GM18951 (cell line): ENCODE measurements around the gene VPREB3.
A peak's percentile ranks its signal among the peaks of the same experiment; 100 is the strongest.

Experiments
- POLR2A ChIP-seq: IDR thresholded peaks from 4 replicates; pipeline ENCODE4 v1.6.1; 2011; ENCODE audit warnings: mild to moderate bottlenecking; ENCODE audit not compliant: insufficient read length, insufficient read depth; ENCODE audit errors: extremely low read depth
- in situ Hi-C: fragments of 300-500 bp; cut with MboI; formaldehyde crosslinking; loops from one replicate; pipeline ENCODE4 v1.12.0; 2022; ENCODE audit warnings: low sequenced_read_pairs, mixed read lengths, inconsistent platforms; ENCODE audit not compliant: unreplicated experiment

Gene VPREB3

DNA sequence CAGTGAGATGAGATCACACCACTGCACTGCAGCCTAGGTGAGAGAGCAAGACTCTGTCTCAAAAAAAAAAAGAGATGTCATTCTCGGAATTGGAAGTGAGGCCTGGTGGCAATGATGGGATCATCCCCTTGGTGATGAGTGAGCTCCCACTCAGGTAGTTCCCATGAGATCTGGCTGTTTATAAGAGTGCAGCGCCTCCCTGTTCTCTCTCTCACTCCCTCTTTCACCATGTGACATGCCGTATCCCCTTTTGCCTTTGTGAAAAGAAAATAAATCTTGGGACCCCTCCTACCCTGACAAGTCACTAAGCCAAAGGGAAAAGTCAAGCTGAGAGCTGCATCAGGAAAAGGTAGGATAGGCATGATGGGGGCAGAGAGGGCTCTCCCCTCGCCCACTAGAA lies 32.1 kb downstream of the VPREB3 start:
- TF ChIP-seq POLR2A: no peak
- in situ Hi-C loops: no loop called here

DNA sequence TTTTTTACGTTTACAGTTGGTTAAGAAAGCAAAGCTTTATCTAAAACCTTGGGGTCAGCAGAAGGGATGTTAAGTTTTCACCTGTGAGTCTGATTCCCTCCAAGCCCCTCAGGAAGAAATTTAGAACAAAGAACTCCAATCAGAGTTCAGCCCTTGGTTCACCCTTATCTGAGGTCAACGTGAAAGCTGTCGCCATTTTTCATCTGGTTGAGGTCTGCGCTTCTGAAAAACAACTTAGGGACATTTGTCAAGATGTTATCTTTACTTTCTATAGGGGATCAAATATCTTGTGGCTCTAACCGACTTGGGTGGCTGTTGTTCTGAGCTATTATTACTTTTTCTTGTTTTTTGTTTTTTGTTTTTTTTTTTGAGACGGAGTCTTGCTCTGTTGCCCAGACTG lies 33.4 kb downstream of the VPREB3 start:
- TF ChIP-seq POLR2A: no peak

DNA sequence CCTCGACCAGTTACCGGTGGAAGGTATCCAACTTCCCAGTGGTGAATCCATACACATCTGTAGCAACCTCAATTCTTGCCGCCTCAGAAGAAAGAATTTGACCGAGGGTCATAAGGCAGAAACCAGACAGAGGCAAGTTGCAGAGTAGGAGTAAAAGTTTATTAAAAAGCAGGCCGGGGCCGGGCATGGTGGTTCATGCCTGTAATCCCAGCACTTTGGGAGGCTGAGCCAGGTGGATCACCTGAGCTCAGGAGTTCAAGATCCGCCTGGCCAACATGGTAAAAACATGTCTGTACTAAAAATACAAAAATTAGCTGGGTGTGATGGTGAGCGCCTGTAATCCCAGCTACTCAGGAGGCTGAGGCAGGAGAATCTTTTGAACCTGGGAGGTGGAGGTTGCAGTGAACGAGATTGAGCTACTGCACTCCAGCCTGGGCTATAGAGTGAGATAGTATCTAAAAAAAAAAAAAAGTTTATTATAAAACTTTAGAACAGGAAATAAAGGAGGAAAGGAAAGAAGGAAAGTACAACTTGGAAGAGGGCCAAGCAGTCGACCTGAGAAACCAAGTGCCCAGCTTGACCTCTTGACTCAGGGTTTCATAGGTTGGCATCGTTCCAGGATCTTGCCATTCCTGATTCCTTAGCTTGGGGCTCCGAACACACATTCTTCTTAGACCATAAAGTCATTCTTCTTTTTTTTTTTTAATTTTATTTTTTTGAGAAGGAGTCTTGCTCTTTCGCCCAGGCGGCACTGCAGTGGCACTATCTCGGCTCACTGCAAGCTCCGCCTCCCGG lies 35.7 kb downstream of the VPREB3 start:
- TF ChIP-seq POLR2A: no peak
- in situ Hi-C loops: no loop called here

More for the DNA sequence above, 33.4 kb downstream of the VPREB3 start:
- in situ Hi-C loops: no loop called here

- TF ChIP-seq POLR2A: peak; percentile 88
- in situ Hi-C loops: no loop called here
Observed at GRCh38 chr22:23716811-23717801, 37.1 kb downstream of the VPREB3 start.

DNA sequence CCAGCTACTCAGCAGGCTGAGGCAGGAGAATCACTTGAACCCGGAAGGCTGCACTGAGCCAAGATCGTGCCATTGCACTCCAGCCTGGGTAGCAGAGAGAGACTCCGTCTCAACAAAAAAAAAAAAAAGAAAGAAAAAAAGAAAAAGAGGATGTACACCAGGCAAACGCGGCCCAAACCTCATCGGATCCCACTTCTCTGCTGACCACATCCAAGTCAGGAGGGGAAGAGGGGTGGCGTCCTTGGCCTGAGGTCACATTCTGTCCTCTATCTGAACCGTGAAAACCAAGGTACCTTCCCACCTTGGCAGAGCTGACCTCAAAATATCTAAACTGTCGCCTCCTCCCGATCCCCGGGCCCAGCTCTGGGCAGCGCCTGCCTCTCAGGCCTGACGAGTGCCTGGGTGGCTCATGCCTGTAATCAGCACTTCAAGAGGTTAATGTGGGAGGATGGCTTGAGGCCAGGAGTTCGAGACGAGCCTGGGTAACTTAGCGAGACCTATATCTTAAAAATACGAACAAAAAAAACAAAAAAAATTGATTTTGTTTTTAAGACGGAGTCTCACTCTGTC lies 38.3 kb downstream of the VPREB3 start:
- in situ Hi-C loops: no loop called here
- no peak for TF ChIP-seq POLR2A

- in situ Hi-C loops: no loop called here
- no peak for TF ChIP-seq POLR2A
Observed at GRCh38 chr22:23714596-23715578, 39.3 kb downstream of the VPREB3 start.

- no peak for TF ChIP-seq POLR2A
- in situ Hi-C loops: no loop called here
Observed at GRCh38 chr22:23713696-23714595, 40.3 kb downstream of the VPREB3 start.

DNA sequence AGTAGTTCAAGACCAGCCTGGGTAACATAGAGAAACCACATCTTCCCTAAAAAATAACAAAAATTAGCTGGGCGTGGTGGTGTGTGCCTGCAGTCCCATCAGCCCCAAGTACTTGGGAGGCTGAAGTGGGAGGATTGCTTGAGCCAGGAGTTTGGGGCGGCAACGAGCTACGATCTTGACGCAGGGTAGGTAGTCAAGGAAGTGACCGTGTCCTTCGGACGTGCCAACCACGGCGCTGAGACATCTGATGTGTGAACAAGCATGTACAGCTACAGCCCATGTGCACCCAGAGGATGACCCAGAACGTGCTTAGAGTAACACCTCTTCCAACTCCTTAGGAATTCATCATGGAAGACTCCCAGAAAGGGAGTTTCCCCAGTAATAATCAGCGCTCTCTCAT lies 42.0 kb downstream of the VPREB3 start:
- in situ Hi-C loops: no loop called here
- no peak for TF ChIP-seq POLR2A

- in situ Hi-C loops: no loop called here
- TF ChIP-seq POLR2A: no peak
Observed at GRCh38 chr22:23709107-23709506, 45.1 kb downstream of the VPREB3 start.

GRCh38 chr22:23708270-23708669 lies 46.0 kb downstream of the VPREB3 start:
- in situ Hi-C loops: no loop called here
- no peak for TF ChIP-seq POLR2A

DNA sequence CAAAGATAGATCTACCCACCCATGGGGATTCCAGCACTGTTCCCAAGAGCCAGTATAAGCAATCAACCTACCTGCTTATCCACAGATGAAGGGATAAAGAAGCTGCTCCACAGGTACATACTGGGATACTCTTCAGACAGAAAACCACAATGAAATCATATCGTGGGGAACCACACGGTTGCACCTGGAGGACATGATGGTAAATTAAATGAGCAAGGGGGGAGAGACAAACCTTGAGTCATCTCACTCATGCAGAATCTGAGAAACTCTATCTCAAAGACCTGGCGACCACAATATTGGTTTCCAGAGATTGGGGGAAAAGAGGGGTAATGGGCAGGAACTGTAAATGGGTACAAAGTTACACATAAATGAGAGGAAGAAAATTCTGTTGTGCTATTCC lies 48.9 kb downstream of the VPREB3 start:
- in situ Hi-C loops: no loop called here

GRCh38 chr22:23704829-23705228 lies 49.4 kb downstream of the VPREB3 start:
- no peak for TF ChIP-seq POLR2A
- in situ Hi-C loops: no loop called here

More for the DNA sequence above, 48.9 kb downstream of the VPREB3 start:
- TF ChIP-seq POLR2A: no peak

- no peak for TF ChIP-seq POLR2A
Observed at GRCh38 chr22:23704062-23704461, 50.2 kb downstream of the VPREB3 start.

More at GRCh38 chr22:23704062-23704461, 50.2 kb downstream of the VPREB3 start:
- in situ Hi-C loops: no loop called here
